Stomach (tissue), 9 donors: ENCODE data around the gene SEBOX. TPM values are rescaled to one million over a fixed set of nuclear protein-coding genes. Genes with fewer than 3 reads are reported as not detected.

Source experiments
- DNase-seq, 2 donors: peaks; one replicate each; pipeline versions ENCODE4 v3.0.0 to v3.0.0-alpha.2; 2013 to 2019
- H3K27ac ChIP-seq, 5 donors: fragments of 200-600 bp in 4 of 5; sonication (generic) in 4 of 5; one replicate each; pipeline ENCODE4 v1.5.1; 2013 to 2019; ENCODE audit warnings: mild to moderate bottlenecking in 1 of 5, moderate library complexity in 1 of 5
- H3K27me3 ChIP-seq, 3 donors: fragments of 200-600 bp; sonication (generic); one replicate each; pipeline ENCODE4 v1.5.1; 2017 to 2019; ENCODE audit warnings: mixed run types in 1 of 3
- H3K36me3 ChIP-seq, 4 donors: fragments of 200-600 bp; sonication (generic); 1 replicate in 3 of 4; 2 replicates in 1 of 4; pipeline ENCODE4 v1.5.1; 2016 to 2019
- H3K4me1 ChIP-seq, 4 donors: fragments of 200-600 bp; sonication (generic); one replicate each; pipeline ENCODE4 v1.5.1; 2016 to 2019
- H3K4me3 ChIP-seq, 4 donors: fragments of 200-600 bp; sonication (generic) in 3 of 4; one replicate each; pipeline ENCODE4 v1.5.1; 2016 to 2019; ENCODE audit warnings: mild to moderate bottlenecking in 1 of 4
- H3K9me3 ChIP-seq, 4 donors: fragments of 200-600 bp; sonication (generic); one replicate each; pipeline ENCODE4 v1.5.1; 2016 to 2019
- CTCF ChIP-seq, 7 experiments: fragments of 450-650 bp in 4 of 7; fragments of 200-600 bp in 3 of 7; sonication (generic) in 3 of 7; IDR thresholded peaks; one replicate each; pipeline ENCODE4 v1.5.1; 2016 to 2019; ENCODE audit warnings: antibody characterized with exemption in 7 of 7, control low read depth in 2 of 7, mild to moderate bottlenecking in 1 of 7
- EP300 ChIP-seq: sonication (generic); formaldehyde crosslinking; IDR thresholded peaks from one replicate; pipeline ENCODE4 v1.6.1; 2017; ENCODE audit warnings: antibody characterized with exemption
- POLR2A ChIP-seq, 4 donors: fragments of 450-650 bp; IDR thresholded peaks; one replicate each; pipeline ENCODE4 v1.6.1; 2016; ENCODE audit warnings: antibody characterized with exemption in 4 of 4, control low read depth in 2 of 4, mild to moderate bottlenecking in 1 of 4, moderate library complexity in 1 of 4
- POLR2AphosphoS5 ChIP-seq, 3 donors: sonication (generic); formaldehyde crosslinking; IDR thresholded peaks; one replicate each; pipeline ENCODE4 v1.6.1; 2016; ENCODE audit warnings: antibody characterized with exemption in 3 of 3
- WGBS, 5 donors: extraction: QIAGEN DNeasy Blood & Tissue Kit in 3 of 5; methylation state at CpG; one replicate each; pipeline versions ENCODE4 v1.1.5 to v1.1.7; 2013 to 2018; 5-methylcytosine and 5-hydroxymethylcytosine counted together
- intact Hi-C: fragments of 100-400 bp; cut with DNase I; formaldehyde crosslinking; loops from one replicate; pipeline ENCODE4 v1.15.1; 2023; ENCODE audit warnings: low total_unique reads
- polyA plus RNA-seq, 3 donors: library from polyadenylated mRNA; stranded (reverse); fragments of 200-250 nt; gene quantifications; one replicate each; pipeline ENCODE4 v1.2.3, GENCODE V29; 2013
- total RNA-seq, 5 donors: library from RNA; depleted of rRNA; stranded (reverse); fragments of >200 nt; gene quantifications; one replicate each; pipeline versions ENCODE4 v1.1.0 to v1.2.3, GENCODE V29; 2014 to 2016
- donor health status: healthy with polysubstance abuse.
- donor health status: Bipolar disorder and iron deficiency.
- donor health status: healthy.

Gene SEBOX
- total and polyA plus RNA-seq, 8 donors: not detected

DNA sequence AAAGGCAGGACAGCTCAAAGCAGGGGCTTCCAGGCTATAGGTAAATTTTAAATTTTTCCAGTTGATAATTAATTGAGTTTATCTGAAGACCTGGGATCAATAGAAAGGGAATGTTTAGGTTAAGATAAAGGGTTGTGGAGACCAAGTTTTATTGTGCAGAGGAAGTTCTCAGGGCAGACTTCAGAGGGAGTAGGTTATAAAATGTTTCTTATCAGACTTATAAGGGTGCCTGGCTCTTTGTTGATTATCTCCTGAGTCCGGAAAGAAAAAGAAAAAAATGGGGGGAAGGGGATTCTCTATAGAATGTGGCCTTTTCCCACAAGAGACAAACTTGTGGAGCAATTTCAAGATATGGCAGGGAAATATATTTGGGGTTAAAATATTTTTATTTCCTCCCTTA lies 25.1 kb upstream of the SEBOX start:
- H3K9me3 ChIP-seq: no peaks in the 10 kb centered on the region

DNA sequence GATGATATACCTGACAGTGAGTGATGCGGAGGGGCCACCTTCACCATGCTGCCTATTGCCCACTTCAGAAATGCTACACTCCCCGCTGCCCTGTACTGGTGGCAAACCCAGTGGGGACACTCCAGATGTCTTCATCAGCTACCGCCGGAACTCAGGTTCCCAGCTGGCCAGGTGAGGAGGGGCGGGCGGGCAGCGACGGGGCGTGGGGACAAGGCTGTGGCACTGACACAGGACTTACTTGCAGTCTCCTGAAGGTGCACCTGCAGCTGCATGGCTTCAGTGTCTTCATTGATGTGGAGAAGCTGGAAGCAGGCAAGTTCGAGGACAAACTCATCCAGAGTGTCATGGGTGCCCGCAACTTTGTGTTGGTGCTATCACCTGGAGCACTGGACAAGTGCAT lies 23.1 kb upstream of the SEBOX start:
- Histone ChIP-seq H3K9me3 (no peaks in the 10 kb centered on the region), H3K4me1 (peaks cover 0 to 22% (median 16%) of the 10 kb centered on the region in 4 donors), H3K4me3 (no peak overlapping the region), H3K27me3 (no peaks in the 10 kb centered on the region), H3K27ac (no peak overlapping the region), H3K36me3 (peaks cover 31 to 65% (median 61%) of the 10 kb centered on the region in 4 donors)
- intact Hi-C loops: no loop called here
- TF ChIP-seq POLR2A (IDR thresholded peaks at IDR 0.05): no peak
- TF ChIP-seq CTCF (IDR thresholded peaks at IDR 0.05): no peak
- no peak for TF ChIP-seq POLR2AphosphoS5 (IDR thresholded peaks at IDR 0.05)
- TF ChIP-seq EP300: no peak
- no peak for DNase-seq
- WGBS, 5 donors: 91 to 95% (median 95%) methylated on average over 10 to 11 of the region's 11 CpGs

More for the DNA sequence above, 25.1 kb upstream of the SEBOX start:
- no peak for DNase-seq
- Histone ChIP-seq H3K4me3 (no peak overlapping the region), H3K27ac (no peak overlapping the region), H3K36me3 (peaks cover 31 to 85% (median 80%) of the 10 kb centered on the region in 4 donors), H3K4me1 (peaks cover 0 to 8% (median 6%) of the 10 kb centered on the region in 4 donors), H3K27me3 (no peaks in the 10 kb centered on the region)
- WGBS, 5 donors: 73 to 84% (median 83%) methylated on average over 1 of the region's 1 CpG
- intact Hi-C loops: no loop called here
- TF ChIP-seq EP300 (no peak), CTCF (IDR thresholded peaks at IDR 0.05) (no peak), POLR2AphosphoS5 (IDR thresholded peaks at IDR 0.05) (no peak), POLR2A (IDR thresholded peaks at IDR 0.05) (no peak)

- Histone ChIP-seq H3K36me3 (peaks cover 25 to 56% (median 45%) of the 10 kb centered on the region in 4 donors), H3K4me1 (peaks cover 1 to 28% (median 24%) of the 10 kb centered on the region in 4 donors), H3K27me3 (peaks cover 0 to 3% (median 0%) of the 10 kb centered on the region in 3 donors), H3K27ac (no peak overlapping the region), H3K9me3 (no peaks in the 10 kb centered on the region), H3K4me3 (no peak overlapping the region)
- DNase-seq: no peak
- intact Hi-C loops: no loop called here
- TF ChIP-seq CTCF (IDR thresholded peaks at IDR 0.05) (no peak), POLR2AphosphoS5 (IDR thresholded peaks at IDR 0.05) (no peak), POLR2A (IDR thresholded peaks at IDR 0.05) (no peak), EP300 (no peak)
Measured at GRCh38 chr17:28386391-28386790, 21.4 kb upstream of the SEBOX start.

- H3K36me3 ChIP-seq: peaks cover 19 to 46% (median 35%) of the 10 kb centered on the region in 4 donors
- DNase-seq: no peak
- 49 to 79% (median 62%) methylated on average over 4 to 8 of the region's 8 CpGs for WGBS, 5 donors
- peak overlapping the region; percentile 43 to 67 (median 50) for H3K4me3 ChIP-seq
- H3K27ac ChIP-seq: peak overlapping the region in 4 of 5 donors; percentile 72 to 83 (median 77)
- intact Hi-C loops: no loop called here
- no peak for TF ChIP-seq EP300
- no peak for TF ChIP-seq POLR2AphosphoS5 (IDR thresholded peaks at IDR 0.05)
- no peaks in the 10 kb centered on the region for H3K9me3 ChIP-seq
- peaks cover 0 to 6% (median 0%) of the 10 kb centered on the region in 3 donors for H3K27me3 ChIP-seq
- peaks cover 9 to 38% (median 34%) of the 10 kb centered on the region in 4 donors for H3K4me1 ChIP-seq
Measured at GRCh38 chr17:28385406-28385805, 20.4 kb upstream of the SEBOX start.

GRCh38 chr17:28385037-28385400 lies 20.0 kb upstream of the SEBOX start:
- Histone ChIP-seq H3K36me3 (peaks cover 16 to 42% (median 31%) of the 10 kb centered on the region in 4 donors), H3K4me1 (peaks cover 9 to 42% (median 38%) of the 10 kb centered on the region in 4 donors), H3K4me3 (peak overlapping the region; percentile 43 to 67 (median 50)), H3K27me3 (peaks cover 0 to 6% (median 0%) of the 10 kb centered on the region in 3 donors), H3K27ac (peak overlapping the region; percentile 72 to 86 (median 78)), H3K9me3 (no peaks in the 10 kb centered on the region)
- 14 to 41% (median 18%) methylated on average over 9 to 29 of the region's 29 CpGs for WGBS, 5 donors
- intact Hi-C loops: no loop called here
- peak; percentile 58 to 64 for DNase-seq
- TF ChIP-seq POLR2A (IDR thresholded peaks at IDR 0.05): no peak
- no peak for TF ChIP-seq POLR2AphosphoS5 (IDR thresholded peaks at IDR 0.05)
- TF ChIP-seq EP300: no peak
- no peak for TF ChIP-seq CTCF (IDR thresholded peaks at IDR 0.05)
